Adipose tissue (tissue), 3 donors: ENCODE data around the gene RPL5. TPM values are rescaled to one million over a fixed set of nuclear protein-coding genes. Genes with fewer than 3 reads are reported as not detected.

Source experiments
- H3K27ac ChIP-seq: one replicate; pipeline ENCODE4 v1.5.1; 2013; ENCODE audit warnings: low read depth, low read length
- WGBS, 3 donors: extraction: QIAGEN DNeasy Blood & Tissue Kit; methylation state at CpG; one replicate each; pipeline ENCODE4 v1.1.7; 2013; 5-methylcytosine and 5-hydroxymethylcytosine counted together
- polyA plus RNA-seq, 3 donors: library from polyadenylated mRNA; stranded (reverse); fragments of 200-250 nt; gene quantifications; one replicate each; pipeline ENCODE4 v1.2.3, GENCODE V29; 2013
- donor health status: healthy with polysubstance abuse.
- donor health status: Bipolar disorder and iron deficiency.
- donor health status: healthy.

Gene RPL5
- polyA plus RNA-seq, 3 donors, result 1,236 to 2,453 (median 1,716) TPM

GRCh38 chr1:92845908-92846307 is 14.1 kb downstream of the RPL5 start:
- no peak overlapping the region for H3K27ac ChIP-seq
- WGBS, 3 donors, result 58 to 63% (median 63%) methylated on average over 3 of the region's 3 CpGs

- no peak overlapping the region for H3K27ac ChIP-seq
- WGBS, 3 donors, result 47 to 95% (median 86%) methylated on average over 4 of the region's 4 CpGs
Measured at GRCh38 chr1:92848201-92848600, 16.4 kb downstream of the RPL5 start.

GRCh38 chr1:92850019-92850418 is 18.2 kb downstream of the RPL5 start:
- WGBS, 3 donors, result 93 to 100% (median 98%) methylated on average over 3 of the region's 3 CpGs
- H3K27ac ChIP-seq, result no peak overlapping the region

GRCh38 chr1:92851729-92852128 is 19.9 kb downstream of the RPL5 start:
- no peak overlapping the region for H3K27ac ChIP-seq
- 59 to 86% (median 75%) methylated on average over 2 of the region's 2 CpGs for WGBS, 3 donors

- 49 to 81% (median 56%) methylated on average over 2 of the region's 2 CpGs for WGBS, 3 donors
- no peak overlapping the region for H3K27ac ChIP-seq
Measured at GRCh38 chr1:92853299-92853698, 21.5 kb downstream of the RPL5 start.

GRCh38 chr1:92854101-92854785 is 22.4 kb downstream of the RPL5 start:
- H3K27ac ChIP-seq, result no peak overlapping the region

GRCh38 chr1:92855236-92855635 is 23.4 kb downstream of the RPL5 start:
- 85 to 100% (median 98%) methylated on average over 4 of the region's 4 CpGs for WGBS, 3 donors
- no peak overlapping the region for H3K27ac ChIP-seq

- whole genome bisulfite sequencing, 3 donors, result 68 to 89% (median 78%) methylated on average over 5 of the region's 5 CpGs
- H3K27ac ChIP-seq, result no peak overlapping the region
Measured at GRCh38 chr1:92857817-92858216, 26.0 kb downstream of the RPL5 start.

GRCh38 chr1:92858564-92859399 is 26.9 kb downstream of the RPL5 start:
- H3K27ac ChIP-seq, result no peak overlapping the region

GRCh38 chr1:92859400-92860039 is 27.7 kb downstream of the RPL5 start:
- 51 to 57% (median 55%) methylated on average over 7 of the region's 7 CpGs for WGBS, 3 donors

More at GRCh38 chr1:92858564-92859399, 26.9 kb downstream of the RPL5 start:
- WGBS, 3 donors, result 24 to 28% (median 27%) methylated on average over 13 of the region's 13 CpGs

GRCh38 chr1:92862605-92863004 is 30.8 kb downstream of the RPL5 start:
- no peak overlapping the region for H3K27ac ChIP-seq

More at GRCh38 chr1:92859400-92860039, 27.7 kb downstream of the RPL5 start:
- H3K27ac ChIP-seq, result no peak overlapping the region

GRCh38 chr1:92864131-92864530 is 32.3 kb downstream of the RPL5 start:
- H3K27ac ChIP-seq, result no peak overlapping the region

More at GRCh38 chr1:92862605-92863004, 30.8 kb downstream of the RPL5 start:
- 74 to 78% (median 77%) methylated on average over 4 of the region's 4 CpGs for WGBS, 3 donors

GRCh38 chr1:92870591-92870990 is 38.8 kb downstream of the RPL5 start:
- WGBS, 3 donors, result 86 to 96% (median 86%) methylated on average over 2 of the region's 2 CpGs
- no peak overlapping the region for H3K27ac ChIP-seq

- WGBS, 3 donors, result 74 to 89% (median 80%) methylated on average over 2 of the region's 2 CpGs
- no peak overlapping the region for H3K27ac ChIP-seq
Measured at GRCh38 chr1:92872719-92873118, 40.9 kb downstream of the RPL5 start.

GRCh38 chr1:92874987-92875386 is 43.1 kb downstream of the RPL5 start:
- H3K27ac ChIP-seq, result no peak overlapping the region
- 72 to 90% (median 89%) methylated on average over 2 of the region's 2 CpGs for WGBS, 3 donors

GRCh38 chr1:92876351-92876750 is 44.5 kb downstream of the RPL5 start:
- H3K27ac ChIP-seq, result no peak overlapping the region
- 88 to 96% (median 92%) methylated on average over 4 of the region's 4 CpGs for WGBS, 3 donors

GRCh38 chr1:92877081-92877711 is 45.4 kb downstream of the RPL5 start:
- no peak overlapping the region for H3K27ac ChIP-seq
- 30 to 72% (median 61%) methylated on average over 4 of the region's 4 CpGs for WGBS, 3 donors

- 61 to 80% (median 68%) methylated on average over 4 of the region's 4 CpGs for WGBS, 3 donors
- no peak overlapping the region for H3K27ac ChIP-seq
Measured at GRCh38 chr1:92877792-92878191, 46.0 kb downstream of the RPL5 start.
